HG03060 (cell line): Measurements from ENCODE around the gene CLIC5.

Experiments used
- ATAC-seq: cut with Tn5 transposase; IDR thresholded peaks from one replicate; pipeline ENCODE4 v1.9.1; 2021; ENCODE audit warnings: low read depth, moderate number of reproducible peaks; ENCODE audit not compliant: unreplicated experiment

Gene CLIC5

GRCh38 chr6:45855642-45856394 lies 159.8 kb downstream of the CLIC5 start:
- no peak for ATAC-seq

GRCh38 chr6:45854149-45854742 lies 161.4 kb downstream of the CLIC5 start:
- ATAC-seq, result no peak

DNA sequence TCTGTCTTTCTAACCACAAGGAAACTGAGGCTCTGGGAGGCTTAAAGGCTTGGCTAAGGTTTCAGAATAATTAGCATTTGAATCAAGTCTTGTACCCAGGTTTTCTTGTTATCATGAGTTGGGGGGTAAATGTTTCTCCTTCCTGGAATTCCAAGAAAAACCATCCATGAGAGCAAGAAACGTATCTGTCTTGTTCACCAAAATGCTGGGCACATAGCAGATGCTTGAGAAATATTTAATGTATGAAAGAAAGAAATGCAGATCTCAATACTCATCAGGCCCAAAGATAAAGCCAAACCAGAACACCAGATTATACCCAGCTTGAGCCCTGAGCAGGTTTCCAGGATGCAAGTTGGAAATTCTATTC lies 164.6 kb downstream of the CLIC5 start:
- ATAC-seq, result no peak

GRCh38 chr6:45850378-45851033 lies 165.2 kb downstream of the CLIC5 start:
- no peak for ATAC-seq

DNA sequence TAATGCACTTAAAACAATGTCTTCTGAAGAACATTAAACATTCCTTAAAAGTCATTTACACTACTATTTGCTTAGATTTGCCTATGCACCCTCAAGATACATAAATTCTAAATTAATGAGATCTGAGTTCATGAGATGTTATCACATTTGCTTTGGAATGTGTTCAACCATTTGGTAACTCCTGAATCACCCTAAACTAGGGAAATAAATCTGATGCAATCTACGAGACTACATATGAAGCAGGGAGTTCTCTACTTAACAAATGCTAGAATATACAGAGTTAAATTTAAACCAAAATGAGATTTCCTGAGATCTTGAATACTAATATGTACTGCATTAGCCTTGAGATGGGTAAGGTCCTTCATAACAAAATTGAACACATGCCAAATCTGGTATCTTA lies 170.1 kb downstream of the CLIC5 start:
- no peak for ATAC-seq

DNA sequence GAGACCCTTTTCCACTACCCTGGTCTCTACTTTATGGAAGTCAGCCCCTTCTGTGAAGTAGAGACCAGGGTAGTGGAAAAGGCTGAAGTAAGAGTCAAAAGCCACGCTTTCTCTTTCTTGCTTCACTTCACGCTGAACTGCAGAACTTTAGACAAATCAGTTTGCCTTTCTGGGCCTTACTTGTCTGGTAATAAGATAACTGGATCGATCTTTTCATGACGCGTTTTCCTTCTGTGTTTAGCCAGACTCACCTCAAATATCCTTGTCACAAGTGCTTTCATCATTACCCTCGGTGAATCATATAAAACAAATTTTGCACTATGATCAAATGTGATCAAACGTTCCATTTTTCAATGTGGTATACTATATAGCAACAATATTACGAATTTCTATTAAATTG lies 170.7 kb downstream of the CLIC5 start:
- ATAC-seq, result no peak

- ATAC-seq, result no peak
These were observed 171.7 kb downstream of the CLIC5 start for GRCh38 chr6:45843848-45844521.

DNA sequence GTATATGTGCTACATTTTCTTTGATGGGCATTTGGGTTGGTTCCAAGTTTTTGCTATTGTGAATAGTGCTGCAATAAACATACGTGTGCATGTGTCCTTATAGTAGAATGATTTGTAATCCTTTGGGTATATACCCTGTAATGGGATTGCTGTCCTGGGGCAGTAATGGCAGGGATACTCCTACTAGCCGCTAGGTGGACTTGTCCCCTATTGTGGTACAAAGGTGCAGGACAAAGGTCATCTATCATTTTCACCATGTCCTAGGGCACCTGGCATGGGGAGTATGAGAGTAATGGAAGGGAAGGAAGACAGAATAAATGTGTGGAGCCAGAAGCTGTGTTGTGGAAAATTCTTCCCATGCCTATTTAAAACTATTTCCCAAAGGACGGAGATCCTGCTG lies 174.6 kb downstream of the CLIC5 start:
- no peak for ATAC-seq

DNA sequence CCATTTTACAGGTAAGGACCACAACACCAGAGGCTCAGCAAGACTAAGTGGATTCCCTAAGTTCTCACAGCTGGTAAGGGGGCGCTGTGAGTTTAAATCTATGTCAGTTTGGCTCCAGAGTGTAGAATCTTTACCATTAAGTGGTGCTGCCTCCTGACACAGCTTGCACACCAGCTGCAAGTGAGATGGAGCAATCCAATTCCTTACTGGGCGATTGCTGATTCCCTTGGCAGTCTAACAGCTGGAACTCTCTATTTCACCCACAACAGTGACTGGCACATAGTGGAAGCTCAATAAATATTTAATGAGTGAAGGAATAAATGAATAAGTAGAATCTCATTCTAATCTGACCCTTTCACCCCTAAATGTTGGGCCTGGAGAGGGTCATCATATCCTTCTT lies 176.7 kb downstream of the CLIC5 start:
- ATAC-seq, result no peak

- no peak for ATAC-seq
These were observed 177.2 kb downstream of the CLIC5 start for GRCh38 chr6:45838451-45838850.

DNA sequence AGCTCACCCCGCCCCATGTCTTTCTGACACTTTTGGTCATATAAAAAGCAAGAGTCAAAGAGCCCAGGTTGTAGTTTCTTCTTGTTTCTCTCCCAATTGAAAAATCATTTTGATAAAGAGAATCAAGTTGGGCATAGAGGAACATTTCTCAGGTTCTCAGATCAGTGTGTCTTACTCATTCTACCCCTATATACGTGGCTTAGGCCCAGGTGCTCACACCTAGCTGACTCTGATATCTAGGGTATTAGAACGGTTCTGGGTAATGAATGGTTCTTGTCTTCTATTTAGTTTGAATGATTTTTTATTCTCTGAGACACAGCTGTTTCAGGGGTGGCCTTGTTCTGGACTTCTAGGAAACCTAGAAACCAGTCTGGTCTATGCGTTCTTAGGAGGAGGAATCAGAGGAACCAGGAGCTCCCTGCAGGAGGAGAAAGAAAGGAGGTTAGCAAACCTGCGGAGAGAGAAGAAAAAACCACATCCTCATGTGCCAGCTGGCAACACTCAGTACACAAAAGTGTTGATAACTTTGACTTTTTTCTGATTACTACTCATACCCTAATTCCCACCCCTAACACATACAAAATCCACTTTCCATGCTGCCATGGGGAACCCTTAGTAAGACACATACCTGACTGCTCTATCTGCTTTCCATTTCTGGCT lies 178.0 kb downstream of the CLIC5 start:
- no peak for ATAC-seq

GRCh38 chr6:45836984-45837383 lies 178.7 kb downstream of the CLIC5 start:
- no peak for ATAC-seq

- no peak for ATAC-seq
These were observed 179.2 kb downstream of the CLIC5 start for GRCh38 chr6:45836438-45836824.

GRCh38 chr6:45835721-45836437 lies 179.8 kb downstream of the CLIC5 start:
- no peak for ATAC-seq

- no peak for ATAC-seq
These were observed 183.6 kb downstream of the CLIC5 start for GRCh38 chr6:45832063-45832462.
